ENCODE measurements around the gene IFIT5.

The IFIT5 gene

GRCh38 chr10:89413398-89413912 lies 913 bp upstream of the IFIT5 start:
- Histone ChIP-seq H3K27ac (no peak overlapping the region), H3K27me3 (replicated peaks) (no peaks in the 10 kb centered on the region), H3K36me3 (replicated peaks) (no peaks in the 10 kb centered on the region), H3K4me3 (ENCODE audit: low read depth, low read length) (no peak overlapping the region)
- in situ Hi-C loops (cut with HindIII; ENCODE audit: low pct_ligation_motif_present, low sequenced_read_pairs): no loop called here
- TF ChIP-seq CTCF (IDR thresholded peaks at IDR 0.05; ENCODE audit: low read depth, low read length, missing control alignments): no peak
- no peak for DNase-seq

- peak; percentile 12 for DNase-seq
- peak overlapping the region; percentile 64 for H3K27ac ChIP-seq
- no peak for TF ChIP-seq CTCF (IDR thresholded peaks at IDR 0.05; ENCODE audit: low read depth, low read length, missing control alignments)
- H3K4me3 ChIP-seq (ENCODE audit: low read depth, low read length): peak overlapping the region; percentile 83
- in situ Hi-C loops (cut with HindIII; ENCODE audit: low pct_ligation_motif_present, low sequenced_read_pairs): no loop called here
- H3K36me3 ChIP-seq (replicated peaks): no peaks in the 10 kb centered on the region
- H3K27me3 ChIP-seq (replicated peaks): no peaks in the 10 kb centered on the region
Measured at GRCh38 chr10:89414879-89415821, 782 bp downstream of the IFIT5 start.

- no peak for TF ChIP-seq CTCF (IDR thresholded peaks at IDR 0.05; ENCODE audit: low read depth, low read length, missing control alignments)
- H3K36me3 ChIP-seq (replicated peaks): no peaks in the 10 kb centered on the region
- H3K27me3 ChIP-seq (replicated peaks): no peaks in the 10 kb centered on the region
- H3K4me3 ChIP-seq (ENCODE audit: low read depth, low read length): no peak overlapping the region
- no peak overlapping the region for H3K27ac ChIP-seq
- no peak for DNase-seq
- in situ Hi-C loops (cut with HindIII; ENCODE audit: low pct_ligation_motif_present, low sequenced_read_pairs): no loop called here
Measured at GRCh38 chr10:89416465-89416864, 2.1 kb downstream of the IFIT5 start.

- no peak for DNase-seq
- TF ChIP-seq CTCF (IDR thresholded peaks at IDR 0.05; ENCODE audit: low read depth, low read length, missing control alignments): peak; percentile 66
- no peaks in the 10 kb centered on the region for H3K27me3 ChIP-seq (replicated peaks)
- no peaks in the 10 kb centered on the region for H3K36me3 ChIP-seq (replicated peaks)
- in situ Hi-C loops (cut with HindIII; ENCODE audit: low pct_ligation_motif_present, low sequenced_read_pairs): no loop called here
- H3K27ac ChIP-seq: no peak overlapping the region
- no peak overlapping the region for H3K4me3 ChIP-seq (ENCODE audit: low read depth, low read length)
Measured at GRCh38 chr10:89419548-89419947, 5.2 kb downstream of the IFIT5 start.

GRCh38 chr10:89421018-89421476 lies 6.7 kb downstream of the IFIT5 start:
- in situ Hi-C loops (cut with HindIII; ENCODE audit: low pct_ligation_motif_present, low sequenced_read_pairs): no loop called here
- Histone ChIP-seq H3K36me3 (replicated peaks) (no peaks in the 10 kb centered on the region), H3K27ac (no peak overlapping the region), H3K4me3 (ENCODE audit: low read depth, low read length) (no peak overlapping the region), H3K27me3 (replicated peaks) (no peaks in the 10 kb centered on the region)
- TF ChIP-seq CTCF (IDR thresholded peaks at IDR 0.05; ENCODE audit: low read depth, low read length, missing control alignments): no peak
- no peak for DNase-seq
